Measurements from ENCODE around the gene TRPM5. TPM values are rescaled to one million over a fixed set of nuclear protein-coding genes. Genes with fewer than 3 reads are reported as not detected.

TRPM5 gene
- total and polyA plus RNA-seq, 9 of the 15 experiments (the other 6 are each of a cell fraction or from before 2014, with no cell fraction given): not detected

DNA sequence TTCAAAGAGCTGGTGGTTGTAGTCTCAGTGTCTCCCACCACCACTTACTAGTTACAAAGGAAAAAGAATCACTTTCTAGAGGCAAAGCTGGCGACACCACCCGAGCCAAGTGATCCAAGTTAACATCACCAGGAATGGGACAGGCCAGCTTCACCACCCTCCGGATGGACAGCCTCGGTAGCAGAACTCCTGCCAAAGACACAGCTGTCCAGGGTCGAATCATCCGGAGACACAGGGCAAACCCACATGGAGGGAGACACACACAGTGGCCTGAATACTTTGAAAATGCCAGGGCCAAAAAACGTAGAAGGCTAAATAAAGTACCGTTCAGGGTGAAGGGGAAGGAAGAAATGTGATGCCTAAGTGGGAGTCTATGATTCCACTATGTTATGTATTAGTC lies 33.6 kb upstream of the TRPM5 start:
- no peaks in the 10 kb centered on the region for H3K36me3 ChIP-seq (ENCODE audit: control insufficient read depth, insufficient read depth, low read length)
- no peak overlapping the region for H3K9ac ChIP-seq (ENCODE audit: insufficient read depth in 1 of 2, low read depth in 2 of 2, low read length in 2 of 2)
- no peak overlapping the region for H3K4me3 ChIP-seq
- no peak for FAIRE-seq
- H3K9me1 ChIP-seq (ENCODE audit: control insufficient read depth, insufficient read depth, low read length): no peaks in the 10 kb centered on the region
- BruUV-seq (replicated peaks): no TSS peak
- in situ Hi-C loops (cut with MboI): no loop called here
- ATAC-seq: no peak
- H3K4me1 ChIP-seq (replicated peaks in 1 of 2; ENCODE audit: control insufficient read depth in 2 of 2, insufficient read depth in 2 of 2, low read length in 2 of 2): no peaks in the 10 kb centered on the region
- intact Hi-C loops (cut with micrococcal nuclease): no loop called here
- no peak overlapping the region for H3K27ac ChIP-seq (ENCODE audit: extremely low read depth, low read depth, low read length)
- no peak overlapping the region for H3K4me2 ChIP-seq (ENCODE audit: insufficient read depth, low read length)
- DNase-seq (ENCODE audit: extremely low read depth in 1 of 4, low spot score in 3 of 4): peak in 1 of 4 experiments; percentile 2
- no peak overlapping the region for H2AFZ ChIP-seq (ENCODE audit: low read depth, low read length)
- POLR2A ChIA-PET: no interaction called here
- H3K27me3 ChIP-seq (ENCODE audit: control insufficient read depth in 2 of 2, insufficient read depth in 2 of 2, low read length in 2 of 2): peaks cover 8 to 36% of the 10 kb centered on the region in 2 experiments; a peak in 4 of 5 replicates
- TF ChIP-seq MAFF (IDR thresholded peaks at IDR 0.05; ENCODE audit: low read length) (no peak), RHOXF2B (CRISPR knock-in tag; conservative IDR thresholded peaks at IDR 0.05) (no peak), PRMT5 (CRISPR knock-in tag; IDR thresholded peaks at IDR 0.05) (no peak), ZNF124 (CRISPR knock-in tag; IDR thresholded peaks at IDR 0.05) (no peak), ZNF217 (CRISPR knock-in tag; IDR thresholded peaks at IDR 0.05) (no peak), ZNF212 (CRISPR knock-in tag; IDR thresholded peaks at IDR 0.05) (no peak), KDM4B (IDR thresholded peaks at IDR 0.05; ENCODE audit: borderline replicate concordance in 2 of 2, low read depth in 1 of 2) (no peak), POLR3A (IDR thresholded peaks at IDR 0.05; ENCODE audit: borderline replicate concordance, extremely low read depth, insufficient read depth, insufficient read length) (no peak), PYGO2 (tag; IDR thresholded peaks at IDR 0.05) (no peak), HNRNPH1 (optimal IDR thresholded peaks at IDR 0.05; ENCODE audit: low read depth, low read length) (no peak), LEF1 (IDR thresholded peaks at IDR 0.05) (no peak), CAMTA2 (CRISPR knock-in tag; conservative IDR thresholded peaks at IDR 0.05) (no peak), ZNF778 (CRISPR knock-in tag; IDR thresholded peaks at IDR 0.05) (no peak)
- TF ChIP-seq, protein P1, sequence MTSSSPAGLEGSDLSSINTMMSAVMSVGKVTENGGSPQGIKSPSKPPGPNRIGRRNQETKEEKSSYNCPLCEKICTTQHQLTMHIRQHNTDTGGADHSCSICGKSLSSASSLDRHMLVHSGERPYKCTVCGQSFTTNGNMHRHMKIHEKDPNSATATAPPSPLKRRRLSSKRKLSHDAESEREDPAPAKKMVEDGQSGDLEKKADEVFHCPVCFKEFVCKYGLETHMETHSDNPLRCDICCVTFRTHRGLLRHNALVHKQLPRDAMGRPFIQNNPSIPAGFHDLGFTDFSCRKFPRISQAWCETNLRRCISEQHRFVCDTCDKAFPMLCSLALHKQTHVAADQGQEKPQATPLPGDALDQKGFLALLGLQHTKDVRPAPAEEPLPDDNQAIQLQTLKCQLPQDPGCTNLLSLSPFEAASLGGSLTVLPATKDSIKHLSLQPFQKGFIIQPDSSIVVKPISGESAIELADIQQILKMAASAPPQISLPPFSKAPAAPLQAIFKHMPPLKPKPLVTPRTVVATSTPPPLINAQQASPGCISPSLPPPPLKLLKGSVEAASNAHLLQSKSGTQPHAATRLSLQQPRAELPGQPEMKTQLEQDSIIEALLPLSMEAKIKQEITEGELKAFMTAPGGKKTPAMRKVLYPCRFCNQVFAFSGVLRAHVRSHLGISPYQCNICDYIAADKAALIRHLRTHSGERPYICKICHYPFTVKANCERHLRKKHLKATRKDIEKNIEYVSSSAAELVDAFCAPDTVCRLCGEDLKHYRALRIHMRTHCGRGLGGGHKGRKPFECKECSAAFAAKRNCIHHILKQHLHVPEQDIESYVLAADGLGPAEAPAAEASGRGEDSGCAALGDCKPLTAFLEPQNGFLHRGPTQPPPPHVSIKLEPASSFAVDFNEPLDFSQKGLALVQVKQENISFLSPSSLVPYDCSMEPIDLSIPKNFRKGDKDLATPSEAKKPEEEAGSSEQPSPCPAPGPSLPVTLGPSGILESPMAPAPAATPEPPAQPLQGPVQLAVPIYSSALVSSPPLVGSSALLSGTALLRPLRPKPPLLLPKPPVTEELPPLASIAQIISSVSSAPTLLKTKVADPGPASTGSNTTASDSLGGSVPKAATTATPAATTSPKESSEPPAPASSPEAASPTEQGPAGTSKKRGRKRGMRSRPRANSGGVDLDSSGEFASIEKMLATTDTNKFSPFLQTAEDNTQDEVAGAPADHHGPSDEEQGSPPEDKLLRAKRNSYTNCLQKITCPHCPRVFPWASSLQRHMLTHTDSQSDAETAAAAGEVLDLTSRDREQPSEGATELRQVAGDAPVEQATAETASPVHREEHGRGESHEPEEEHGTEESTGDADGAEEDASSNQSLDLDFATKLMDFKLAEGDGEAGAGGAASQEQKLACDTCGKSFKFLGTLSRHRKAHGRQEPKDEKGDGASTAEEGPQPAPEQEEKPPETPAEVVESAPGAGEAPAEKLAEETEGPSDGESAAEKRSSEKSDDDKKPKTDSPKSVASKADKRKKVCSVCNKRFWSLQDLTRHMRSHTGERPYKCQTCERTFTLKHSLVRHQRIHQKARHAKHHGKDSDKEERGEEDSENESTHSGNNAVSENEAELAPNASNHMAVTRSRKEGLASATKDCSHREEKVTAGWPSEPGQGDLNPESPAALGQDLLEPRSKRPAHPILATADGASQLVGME (CRISPR knock-in tag; IDR thresholded peaks at IDR 0.05): no peak
- no peaks in the 10 kb centered on the region for H3K9me3 ChIP-seq (replicated peaks; ENCODE audit: control insufficient read depth, insufficient read depth, low read depth, low read length)
- CTCF ChIA-PET (ENCODE audit: low intra/inter-chr PET ratio): no interaction called here
- no peaks in the 10 kb centered on the region for H4K20me1 ChIP-seq (replicated peaks; ENCODE audit: control insufficient read depth, insufficient read depth, low read length)
- WGBS (ENCODE audit: insufficient coverage, low coverage, missing lambda C conversion rate): 0% methylated on average over 8 of the region's 8 CpGs
- no peaks in the 10 kb centered on the region for H3K79me2 ChIP-seq (ENCODE audit: control insufficient read depth, insufficient read depth, low read length)

All from K562 (cell line).